A549 (cell line): ENCODE measurements around the gene RENBP. TPM values are rescaled to one million over a fixed set of nuclear protein-coding genes. Genes with fewer than 3 reads are reported as not detected.

Experiments
- ATAC-seq, 2 experiments: fragments of 200-7000 bp in 1 of 2; fragments of >200 bp in 1 of 2; cut with Nextera tagmentation in 1 of 2; cut with Tn5 transposase in 1 of 2; 3 replicates each; pipeline versions ENCODE4 v1.8.0 to v1.9.1; 2018 to 2020; ENCODE audit warnings: mild to moderate bottlenecking in 1 of 2, moderate library complexity in 1 of 2
- CTCF ChIA-PET: fragments of 300-600 bp; sonication (Branson Sonifier 250); formaldehyde crosslinking; extraction: SDS; loops from one replicate; lab custom pipeline; 2021; ENCODE audit warnings: antibody characterized with exemption, inconsistent platforms; lab: Yijun Ruan, JAX
- POLR2A ChIA-PET: fragments of 350-600 bp; formaldehyde crosslinking; extraction: SDS; loops from one replicate; lab custom pipeline; 2021; ENCODE audit warnings: antibody characterized with exemption, inconsistent platforms; lab: Yijun Ruan, JAX
- DNase-seq, 2 experiments: peaks; one replicate each; pipeline versions ENCODE4 v3.0.0 to v3.0.0-alpha.2; 2011 to 2016; ENCODE audit warnings: low read depth in 1 of 2, low spot score in 1 of 2
- FAIRE-seq: peaks from 2 replicates; lab custom pipeline; 2011; peaks lifted over from hg19 to GRCh38; lab: Jason Lieb, UNC
- H3K27ac ChIP-seq, 2 experiments: fragments of >200 bp; sonication (Bioruptor Twin); formaldehyde crosslinking; 3 replicates each; pipeline ENCODE4 v1.5.1; 2016 to 2017
- H3K4me1 ChIP-seq: fragments of >200 bp; sonication (Bioruptor Twin); formaldehyde crosslinking; 3 replicates; pipeline ENCODE4 v1.6.1; 2016
- H3K4me2 ChIP-seq: fragments of >200 bp; sonication (Bioruptor Twin); formaldehyde crosslinking; 3 replicates; pipeline ENCODE4 v1.6.1; 2016
- H3K4me3 ChIP-seq: fragments of >200 bp; sonication (Bioruptor Twin); formaldehyde crosslinking; 3 replicates; pipeline ENCODE4 v1.5.1; 2016
- H3K9me3 ChIP-seq: fragments of >200 bp; sonication (Bioruptor Twin); formaldehyde crosslinking; 3 replicates; pipeline ENCODE4 v1.6.1; 2016
- BHLHE40 ChIP-seq: IDR thresholded peaks from 2 replicates; pipeline ENCODE4 v1.6.1; 2012; ENCODE audit warnings: low read depth, low read length, inconsistent platforms
- CEBPB ChIP-seq, 2 experiments: fragments of >200 bp in 1 of 2; sonication (Bioruptor Twin) in 1 of 2; formaldehyde crosslinking in 1 of 2; IDR thresholded peaks; 2 replicates each; pipeline ENCODE4 v1.6.1; 2012 to 2016
- CHD4 ChIP-seq: fragments of 200-600 bp; sonication (generic); IDR thresholded peaks from 2 replicates; pipeline ENCODE4 v1.6.1; 2016; ENCODE audit warnings: antibody characterized with exemption, mild to moderate bottlenecking, borderline replicate concordance
- EHMT2 ChIP-seq: fragments of 200-600 bp; sonication (generic); IDR thresholded peaks from 2 replicates; pipeline ENCODE4 v1.6.1; 2016; ENCODE audit warnings: antibody characterized with exemption, low read depth, mild to moderate bottlenecking, moderate library complexity
- FOSB ChIP-seq: fragments of 250-450 bp; sonication (Bioruptor Pico); IDR thresholded peaks from 2 replicates; pipeline ENCODE4 v1.5.0; 2020; ENCODE audit warnings: mild to moderate bottlenecking, moderate library complexity
- FOSL2 ChIP-seq, 2 experiments: fragments of 450-650 bp in 1 of 2; fragments of >200 bp in 1 of 2; sonication (Bioruptor Twin) in 1 of 2; formaldehyde crosslinking; IDR thresholded peaks; 2 replicates each; pipeline versions ENCODE4 v1.5.0 to v1.6.1; 2016 to 2020; ENCODE audit warnings: mild to moderate bottlenecking in 1 of 2, moderate library complexity in 1 of 2
- HOXA7 ChIP-seq: fragments of 250-450 bp; sonication (Bioruptor Pico); IDR thresholded peaks from 2 replicates; pipeline ENCODE4 v1.5.0; 2020; ENCODE audit warnings: mild to moderate bottlenecking, moderate library complexity
- HOXB13 ChIP-seq: fragments of 250-450 bp; sonication (Bioruptor Pico); IDR thresholded peaks from 2 replicates; pipeline ENCODE4 v1.5.0; 2020; ENCODE audit warnings: low read depth, mild to moderate bottlenecking, moderate library complexity
- JUNB ChIP-seq: fragments of >200 bp; sonication (Bioruptor Twin); formaldehyde crosslinking; IDR thresholded peaks from 2 replicates; pipeline ENCODE4 v1.6.1; 2016
- KDM1A ChIP-seq: fragments of 200-600 bp; sonication (generic); IDR thresholded peaks from 2 replicates; pipeline ENCODE4 v1.6.1; 2016; ENCODE audit warnings: low read depth, mild to moderate bottlenecking
- KDM5A ChIP-seq: fragments of 200-600 bp; sonication (generic); IDR thresholded peaks from 2 replicates; pipeline ENCODE4 v1.6.1; 2016; ENCODE audit warnings: antibody characterized with exemption, mild to moderate bottlenecking
- MAFK ChIP-seq: fragments of 450-650 bp; IDR thresholded peaks from 2 replicates; pipeline ENCODE4 v1.6.1; 2014; ENCODE audit not compliant: partially characterized antibody
- MYC ChIP-seq: IDR thresholded peaks from 2 replicates; pipeline ENCODE4 v1.6.1; 2012; ENCODE audit warnings: mild to moderate bottlenecking, inconsistent platforms, low read length, improper control_type of control experiment, borderline replicate concordance
- NFE2L2 ChIP-seq: fragments of 150-350 bp; conservative IDR thresholded peaks from 2 replicates; pipeline ENCODE4 v1.6.1; 2014; ENCODE audit warnings: low read length
- NPAS2 ChIP-seq: fragments of 250-450 bp; sonication (Bioruptor Pico); IDR thresholded peaks from 2 replicates; pipeline ENCODE4 v1.8.0; 2022; ENCODE audit warnings: mild to moderate bottlenecking, moderate library complexity, borderline replicate concordance
- POLR2A ChIP-seq: IDR thresholded peaks from 2 replicates; pipeline ENCODE4 v1.6.1; 2012; ENCODE audit warnings: mild to moderate bottlenecking, low read length
- POLR2AphosphoS2 ChIP-seq: conservative IDR thresholded peaks from 2 replicates; pipeline ENCODE4 v1.6.1; 2012; ENCODE audit warnings: low read length, improper control_type of control experiment, inconsistent platforms
- RARB ChIP-seq: fragments of 250-450 bp; sonication (Bioruptor Pico); IDR thresholded peaks from 2 replicates; pipeline ENCODE4 v1.8.0; 2021; ENCODE audit warnings: mild to moderate bottlenecking, moderate library complexity
- SMC3 ChIP-seq: fragments of >200 bp; sonication (Bioruptor Twin); formaldehyde crosslinking; IDR thresholded peaks from 3 replicates; pipeline ENCODE4 v1.6.1; 2018; ENCODE audit warnings: inconsistent platforms
- TFCP2L1 ChIP-seq: fragments of 250-450 bp; sonication (Bioruptor Pico); IDR thresholded peaks from 2 replicates; pipeline ENCODE4 v1.5.0; 2021; ENCODE audit warnings: mild to moderate bottlenecking
- TP53 ChIP-seq: fragments of 250-450 bp; sonication (Bioruptor Pico); IDR thresholded peaks from 2 replicates; pipeline ENCODE4 v1.5.0; 2021; ENCODE audit warnings: mild to moderate bottlenecking, moderate library complexity
- ZFP36 ChIP-seq: fragments of 450-650 bp; IDR thresholded peaks from 2 replicates; pipeline ENCODE4 v1.6.1; 2014; ENCODE audit warnings: borderline replicate concordance; ENCODE audit not compliant: partially characterized antibody
- WGBS: methylation state at CpG from one replicate; pipeline ENCODE4 v1.1.6; 2017; ENCODE audit errors: missing lambda C conversion rate; 5-methylcytosine and 5-hydroxymethylcytosine counted together
- polyA plus RNA-seq, 4 experiments: library from polyadenylated mRNA; depleted of rRNA in 3 of 4; stranded (reverse); fragments of >200 nt; fragmentation: RNase III in 1 of 4; extraction: RNeasy Plus Mini Kit Qiagen cat#74134 plus additional on column Dnase treatment in 1 of 4; gene quantifications; 2 replicates in 3 of 4; 3 replicates in 1 of 4; pipeline ENCODE4 v1.2.3, GENCODE V29; 2011 to 2017
- TF ChIP-seq, protein P1 (sequence below): fragments of 200-600 bp; sonication (generic); IDR thresholded peaks from 2 replicates; pipeline ENCODE4 v1.6.1; 2016; ENCODE audit warnings: antibody characterized with exemption, mild to moderate bottlenecking, moderate library complexity
- TF ChIP-seq, protein P2 (sequence below): IDR thresholded peaks from 2 replicates; pipeline ENCODE4 v1.6.1; 2012
- TF ChIP-seq, protein P3 (sequence below): fragments of 250-450 bp; sonication (Bioruptor Pico); IDR thresholded peaks from 2 replicates; pipeline ENCODE4 v1.5.0; 2020; ENCODE audit warnings: low read depth, mild to moderate bottlenecking, moderate library complexity
- TF ChIP-seq, protein P4 (sequence below): IDR thresholded peaks from 2 replicates; pipeline ENCODE4 v1.6.1; 2012

RENBP gene
- polyA plus RNA-seq, 2 of the 4 experiments (the other 2 are of a cell fraction): not detected

DNA sequence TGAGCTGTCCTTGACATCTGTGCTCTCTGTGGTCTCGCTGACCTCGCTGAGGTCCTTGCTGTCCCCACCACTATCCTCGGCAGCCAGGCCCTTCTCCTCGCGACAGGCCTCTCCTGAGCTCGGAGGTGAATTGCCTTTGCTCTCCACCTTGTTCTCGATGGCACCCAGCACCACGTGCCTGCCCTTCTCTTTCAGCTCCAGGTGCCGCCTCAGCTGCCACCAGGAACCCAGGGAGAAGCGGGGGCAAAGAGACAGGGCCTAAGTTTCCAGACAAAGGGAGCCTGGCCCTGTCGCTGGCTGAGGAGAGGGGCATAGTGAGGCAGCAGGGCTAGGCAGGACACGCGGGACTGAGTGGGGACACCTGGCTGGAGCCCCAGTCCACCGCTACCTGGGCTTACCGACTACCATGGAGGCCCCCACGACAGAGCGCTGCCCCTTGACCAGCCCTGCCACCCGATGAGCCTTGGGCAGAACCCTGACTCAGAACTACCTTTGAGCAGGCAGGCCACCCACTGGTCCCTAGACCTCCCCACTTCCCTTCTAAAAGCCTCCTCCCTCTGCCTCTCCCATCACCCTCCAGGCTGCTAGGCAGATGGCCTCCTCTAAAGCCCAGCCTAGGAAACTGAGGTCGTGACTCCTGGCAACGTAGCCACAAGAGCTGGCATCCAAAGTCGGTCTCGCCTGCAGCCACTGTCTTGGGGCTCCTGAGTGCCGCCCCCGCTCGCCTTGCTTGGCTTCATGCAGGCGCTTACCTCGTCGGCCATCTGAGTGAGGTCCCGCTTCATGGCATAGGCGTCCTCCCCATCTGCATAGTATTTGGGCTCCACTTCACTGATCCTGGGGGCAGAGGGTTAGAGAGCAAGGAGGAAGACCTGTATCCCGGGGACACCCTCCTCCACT lies 14.2 kb downstream of the RENBP start:
- no peak for FAIRE-seq
- WGBS: 92% methylated on average over 22 of the region's 31 CpGs

DNA sequence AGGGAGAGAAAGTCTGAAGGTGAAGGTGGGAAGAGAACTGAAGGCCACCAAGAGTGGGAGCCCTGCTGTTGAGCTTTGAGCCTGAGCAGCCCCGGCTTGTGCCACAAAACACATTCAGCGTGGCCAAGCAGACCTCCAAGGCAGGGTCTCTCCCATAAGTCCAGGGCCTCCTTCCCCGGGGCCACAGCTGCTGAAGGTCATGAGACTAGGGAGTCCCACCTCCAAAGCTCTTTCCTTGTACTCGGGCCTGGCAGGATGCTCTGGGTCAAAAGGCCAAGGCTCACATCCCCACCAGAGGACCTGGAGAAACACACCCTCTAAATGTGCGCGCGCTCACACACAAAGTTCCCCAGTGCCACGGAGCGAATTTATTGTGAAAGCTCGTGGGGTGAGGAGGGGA lies 14.9 kb downstream of the RENBP start:
- ATAC-seq (no peak), FAIRE-seq (no peak), DNase-seq (no peak)
- H3K27ac ChIP-seq: 0 out of 6 replicates have a peak overlapping the region, but pooled peaks of 1 of the 2 experiments have one; percentile 20
- H3K4me3 ChIP-seq: no peak overlapping the region
- peaks cover 23% of the 10 kb centered on the region for H3K4me1 ChIP-seq
- ChIA-PET POLR2A (interaction anchor here (1.0 kb wide), 1 partner anchor 11 kb away, joined by 3 read pairs; no protein-coding TSS in a partner anchor), CTCF (interaction anchor here (1.0 to 25.1 kb wide), 3 partner anchors 9 to 165 kb away, joined by 3 to 363 read pairs (median 8); partner anchors contain the start of genes PLXNB3 and RENBP)
- peak overlapping the region; percentile 70 for H3K4me2 ChIP-seq
- no peak for TF ChIP-seq RARB
- no peak for TF ChIP-seq MAFK
- TF ChIP-seq POLR2A: no peak
- TF ChIP-seq, protein P1, sequence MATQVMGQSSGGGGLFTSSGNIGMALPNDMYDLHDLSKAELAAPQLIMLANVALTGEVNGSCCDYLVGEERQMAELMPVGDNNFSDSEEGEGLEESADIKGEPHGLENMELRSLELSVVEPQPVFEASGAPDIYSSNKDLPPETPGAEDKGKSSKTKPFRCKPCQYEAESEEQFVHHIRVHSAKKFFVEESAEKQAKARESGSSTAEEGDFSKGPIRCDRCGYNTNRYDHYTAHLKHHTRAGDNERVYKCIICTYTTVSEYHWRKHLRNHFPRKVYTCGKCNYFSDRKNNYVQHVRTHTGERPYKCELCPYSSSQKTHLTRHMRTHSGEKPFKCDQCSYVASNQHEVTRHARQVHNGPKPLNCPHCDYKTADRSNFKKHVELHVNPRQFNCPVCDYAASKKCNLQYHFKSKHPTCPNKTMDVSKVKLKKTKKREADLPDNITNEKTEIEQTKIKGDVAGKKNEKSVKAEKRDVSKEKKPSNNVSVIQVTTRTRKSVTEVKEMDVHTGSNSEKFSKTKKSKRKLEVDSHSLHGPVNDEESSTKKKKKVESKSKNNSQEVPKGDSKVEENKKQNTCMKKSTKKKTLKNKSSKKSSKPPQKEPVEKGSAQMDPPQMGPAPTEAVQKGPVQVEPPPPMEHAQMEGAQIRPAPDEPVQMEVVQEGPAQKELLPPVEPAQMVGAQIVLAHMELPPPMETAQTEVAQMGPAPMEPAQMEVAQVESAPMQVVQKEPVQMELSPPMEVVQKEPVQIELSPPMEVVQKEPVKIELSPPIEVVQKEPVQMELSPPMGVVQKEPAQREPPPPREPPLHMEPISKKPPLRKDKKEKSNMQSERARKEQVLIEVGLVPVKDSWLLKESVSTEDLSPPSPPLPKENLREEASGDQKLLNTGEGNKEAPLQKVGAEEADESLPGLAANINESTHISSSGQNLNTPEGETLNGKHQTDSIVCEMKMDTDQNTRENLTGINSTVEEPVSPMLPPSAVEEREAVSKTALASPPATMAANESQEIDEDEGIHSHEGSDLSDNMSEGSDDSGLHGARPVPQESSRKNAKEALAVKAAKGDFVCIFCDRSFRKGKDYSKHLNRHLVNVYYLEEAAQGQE: no peak
- TF ChIP-seq HOXB13: no peak
- TF ChIP-seq, protein P2, sequence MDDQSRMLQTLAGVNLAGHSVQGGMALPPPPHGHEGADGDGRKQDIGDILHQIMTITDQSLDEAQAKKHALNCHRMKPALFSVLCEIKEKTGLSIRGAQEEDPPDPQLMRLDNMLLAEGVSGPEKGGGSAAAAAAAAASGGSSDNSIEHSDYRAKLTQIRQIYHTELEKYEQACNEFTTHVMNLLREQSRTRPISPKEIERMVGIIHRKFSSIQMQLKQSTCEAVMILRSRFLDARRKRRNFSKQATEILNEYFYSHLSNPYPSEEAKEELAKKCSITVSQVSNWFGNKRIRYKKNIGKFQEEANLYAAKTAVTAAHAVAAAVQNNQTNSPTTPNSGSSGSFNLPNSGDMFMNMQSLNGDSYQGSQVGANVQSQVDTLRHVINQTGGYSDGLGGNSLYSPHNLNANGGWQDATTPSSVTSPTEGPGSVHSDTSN: no peak
- no peak for TF ChIP-seq SMC3
- TF ChIP-seq, protein P3, sequence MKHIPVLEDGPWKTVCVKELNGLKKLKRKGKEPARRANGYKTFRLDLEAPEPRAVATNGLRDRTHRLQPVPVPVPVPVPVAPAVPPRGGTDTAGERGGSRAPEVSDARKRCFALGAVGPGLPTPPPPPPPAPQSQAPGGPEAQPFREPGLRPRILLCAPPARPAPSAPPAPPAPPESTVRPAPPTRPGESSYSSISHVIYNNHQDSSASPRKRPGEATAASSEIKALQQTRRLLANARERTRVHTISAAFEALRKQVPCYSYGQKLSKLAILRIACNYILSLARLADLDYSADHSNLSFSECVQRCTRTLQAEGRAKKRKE (CRISPR knock-in tag): no peak
- TF ChIP-seq NFE2L2: no peak
- TF ChIP-seq CHD4: no peak
- TF ChIP-seq FOSB (CRISPR knock-in tag): no peak
- TF ChIP-seq HOXA7: no peak
- TF ChIP-seq JUNB: no peak
- TF ChIP-seq KDM5A: no peak
- 95% methylated on average over 6 of the region's 10 CpGs for WGBS
- no peaks in the 10 kb centered on the region for H3K9me3 ChIP-seq

More for the DNA sequence above, 14.2 kb downstream of the RENBP start:
- POLR2A ChIA-PET: interaction anchor here (1.0 kb wide), 1 partner anchor 10 kb away, joined by 3 read pairs; no protein-coding TSS in a partner anchor
- no peak for ATAC-seq
- no peaks in the 10 kb centered on the region for H3K9me3 ChIP-seq
- CTCF ChIA-PET: interaction anchor here (1.4 to 25.1 kb wide), 2 partner anchors 15 to 166 kb away, joined by 8 to 363 read pairs; partner anchors contain the start of genes PLXNB3 and RENBP
- H3K4me3 ChIP-seq: no peak overlapping the region
- H3K27ac ChIP-seq: no peak overlapping the region
- peaks cover 23% of the 10 kb centered on the region for H3K4me1 ChIP-seq
- DNase-seq: no peak
- H3K4me2 ChIP-seq: no peak overlapping the region
- TF ChIP-seq POLR2AphosphoS2: no peak
- no peak for TF ChIP-seq TFCP2L1 (CRISPR knock-in tag)
- TF ChIP-seq, protein P3 (CRISPR knock-in tag): no peak
- TF ChIP-seq NPAS2 (CRISPR knock-in tag): no peak
- no peak for TF ChIP-seq CEBPB (IDR thresholded peaks at IDR 0.05)
- TF ChIP-seq, protein P4, sequence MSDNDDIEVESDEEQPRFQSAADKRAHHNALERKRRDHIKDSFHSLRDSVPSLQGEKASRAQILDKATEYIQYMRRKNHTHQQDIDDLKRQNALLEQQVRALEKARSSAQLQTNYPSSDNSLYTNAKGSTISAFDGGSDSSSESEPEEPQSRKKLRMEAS: no peak
- TF ChIP-seq BHLHE40: no peak
- TF ChIP-seq, protein P1: no peak
- TF ChIP-seq FOSL2 (IDR thresholded peaks at IDR 0.05): no peak
- TF ChIP-seq FOSL2 (CRISPR knock-in tag; IDR thresholded peaks at IDR 0.05): no peak
- no peak for TF ChIP-seq ZFP36
- no peak for TF ChIP-seq KDM1A
- TF ChIP-seq MYC: no peak
- TF ChIP-seq CHD4: no peak
- TF ChIP-seq TP53 (CRISPR knock-in tag): no peak
- TF ChIP-seq EHMT2: no peak
